GM21529 (cell line): ENCODE results near the gene ZBTB48.

Experiments
- ATAC-seq: cut with Tn5 transposase; IDR thresholded peaks from one replicate; pipeline ENCODE4 v1.9.1; 2021; ENCODE audit not compliant: unreplicated experiment

Gene ZBTB48

GRCh38 chr1:6572653-6573383 is 7.0 kb upstream of the ZBTB48 start:
- no peak for ATAC-seq

- ATAC-seq = no peak
Measured at GRCh38 chr1:6574025-6574620, 5.7 kb upstream of the ZBTB48 start.

- ATAC-seq = no peak
Measured at GRCh38 chr1:6574818-6575217, 5.0 kb upstream of the ZBTB48 start.

GRCh38 chr1:6577831-6578525 is 1.8 kb upstream of the ZBTB48 start:
- no peak for ATAC-seq

GRCh38 chr1:6578624-6579373 is 995 bp upstream of the ZBTB48 start:
- ATAC-seq = no peak

GRCh38 chr1:6580119-6580592 is 362 bp downstream of the ZBTB48 start:
- no peak for ATAC-seq

GRCh38 chr1:6580593-6581409 is 1.0 kb downstream of the ZBTB48 start:
- ATAC-seq = no peak

- no peak for ATAC-seq
Measured at GRCh38 chr1:6581561-6582305, 1.9 kb downstream of the ZBTB48 start.

GRCh38 chr1:6582370-6582769 is 2.6 kb downstream of the ZBTB48 start:
- ATAC-seq = no peak

GRCh38 chr1:6584126-6585080 is 4.6 kb downstream of the ZBTB48 start:
- no peak for ATAC-seq

- ATAC-seq = no peak
Measured at GRCh38 chr1:6585081-6585722, 5.4 kb downstream of the ZBTB48 start.

- ATAC-seq = no peak
Measured at GRCh38 chr1:6585841-6586240, 6.0 kb downstream of the ZBTB48 start.

GRCh38 chr1:6586404-6586816 is 6.6 kb downstream of the ZBTB48 start:
- no peak for ATAC-seq

- no peak for ATAC-seq
Measured at GRCh38 chr1:6587261-6588005, 7.6 kb downstream of the ZBTB48 start.

- ATAC-seq = no peak
Measured at GRCh38 chr1:6588128-6588892, 8.5 kb downstream of the ZBTB48 start.

- no peak for ATAC-seq
Measured at GRCh38 chr1:6588893-6589520, 9.2 kb downstream of the ZBTB48 start.
